Activated gamma-delta T cell (primary cell): Measurements from ENCODE around the gene RASIP1.
"Not testable (repeated sequence)": the region's sequence is repeated elsewhere in the genome, so short reads cannot be mapped to it uniquely, and the experiment has no call there.

Experiments
- DNase-seq: peaks from one replicate; lab custom pipeline; 2025; lab: John Stamatoyannopoulos, UW
- total RNA-seq, 2 donors: gene quantifications; one replicate each; lab custom pipeline; 2026; lab: John Stamatoyannopoulos, UW

Gene RASIP1, protein sequence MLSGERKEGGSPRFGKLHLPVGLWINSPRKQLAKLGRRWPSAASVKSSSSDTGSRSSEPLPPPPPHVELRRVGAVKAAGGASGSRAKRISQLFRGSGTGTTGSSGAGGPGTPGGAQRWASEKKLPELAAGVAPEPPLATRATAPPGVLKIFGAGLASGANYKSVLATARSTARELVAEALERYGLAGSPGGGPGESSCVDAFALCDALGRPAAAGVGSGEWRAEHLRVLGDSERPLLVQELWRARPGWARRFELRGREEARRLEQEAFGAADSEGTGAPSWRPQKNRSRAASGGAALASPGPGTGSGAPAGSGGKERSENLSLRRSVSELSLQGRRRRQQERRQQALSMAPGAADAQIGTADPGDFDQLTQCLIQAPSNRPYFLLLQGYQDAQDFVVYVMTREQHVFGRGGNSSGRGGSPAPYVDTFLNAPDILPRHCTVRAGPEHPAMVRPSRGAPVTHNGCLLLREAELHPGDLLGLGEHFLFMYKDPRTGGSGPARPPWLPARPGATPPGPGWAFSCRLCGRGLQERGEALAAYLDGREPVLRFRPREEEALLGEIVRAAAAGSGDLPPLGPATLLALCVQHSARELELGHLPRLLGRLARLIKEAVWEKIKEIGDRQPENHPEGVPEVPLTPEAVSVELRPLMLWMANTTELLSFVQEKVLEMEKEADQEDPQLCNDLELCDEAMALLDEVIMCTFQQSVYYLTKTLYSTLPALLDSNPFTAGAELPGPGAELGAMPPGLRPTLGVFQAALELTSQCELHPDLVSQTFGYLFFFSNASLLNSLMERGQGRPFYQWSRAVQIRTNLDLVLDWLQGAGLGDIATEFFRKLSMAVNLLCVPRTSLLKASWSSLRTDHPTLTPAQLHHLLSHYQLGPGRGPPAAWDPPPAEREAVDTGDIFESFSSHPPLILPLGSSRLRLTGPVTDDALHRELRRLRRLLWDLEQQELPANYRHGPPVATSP
- 0.09 to 0.10 reads per million in 2 donors for total RNA-seq

- DNase-seq = no peak
Observed at GRCh38 chr19:48740164-48740972, at the start of gene RASIP1. Gene RASIP1, minus strand, starts transcription at chr19:48740610. Its CDS starts 328 bp downstream, at chr19:48740282.

- DNase-seq = not testable (repeated sequence)
Observed at GRCh38 chr19:48787331-48787730, 46.9 kb upstream of the RASIP1 start.

DNA sequence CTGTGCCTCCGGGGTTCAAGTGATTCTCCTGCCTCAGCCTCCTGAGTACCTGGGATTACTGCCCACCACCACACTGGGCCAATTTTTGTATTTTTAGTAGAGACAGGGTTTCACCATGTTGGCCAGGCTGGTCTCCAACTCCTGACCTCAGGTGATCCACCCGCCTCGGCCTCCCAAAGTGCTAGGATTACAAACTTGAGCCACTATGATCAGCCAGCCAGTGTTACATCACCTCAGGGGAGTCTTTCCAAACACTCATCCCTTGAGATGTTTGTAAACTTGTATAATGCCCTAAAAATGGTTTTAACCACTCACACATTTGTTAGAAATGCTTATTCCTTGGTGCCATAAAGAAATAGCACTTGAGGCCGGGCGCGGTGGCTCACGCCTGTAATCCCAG is 46.0 kb upstream of the RASIP1 start:
- DNase-seq = not testable (repeated sequence)

- no peak for DNase-seq
Observed at GRCh38 chr19:48784527-48784926, 44.1 kb upstream of the RASIP1 start.

DNA sequence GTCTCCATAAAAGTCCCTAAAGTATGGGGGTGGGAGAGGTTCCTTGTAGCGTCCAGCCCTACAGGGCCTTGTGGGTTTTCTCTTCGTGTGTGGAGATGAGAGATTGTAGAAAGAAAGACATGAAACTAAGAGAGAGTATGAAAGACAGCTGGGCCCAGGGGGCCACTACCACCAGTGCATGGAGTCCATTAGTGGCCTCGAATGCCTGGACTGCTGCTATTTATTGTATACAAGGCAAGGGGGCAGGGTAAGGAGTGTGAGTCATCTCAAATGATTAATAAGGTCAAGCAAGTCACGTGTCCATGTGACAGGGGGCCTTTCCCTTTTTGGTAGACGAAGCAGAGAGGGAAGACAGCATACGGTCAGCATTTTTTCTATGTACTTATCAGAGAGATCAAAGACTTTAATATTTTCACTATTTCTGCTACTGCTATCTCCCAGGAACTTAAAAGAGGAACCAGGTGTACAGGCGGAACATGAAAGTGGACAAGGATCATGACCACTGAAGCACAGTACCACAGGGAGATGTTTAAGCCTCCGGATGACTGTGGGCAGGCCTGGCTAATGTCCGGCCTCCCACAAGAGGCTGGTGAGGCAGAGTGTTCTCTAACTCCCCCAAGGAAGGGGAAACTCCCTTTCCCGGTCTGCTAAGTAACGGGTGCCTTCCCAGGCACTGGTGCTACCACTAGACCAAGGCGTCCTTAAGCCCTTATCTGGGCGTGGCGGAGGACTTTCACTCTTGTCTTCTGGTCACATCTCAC is 40.4 kb upstream of the RASIP1 start:
- DNase-seq = no peak

DNA sequence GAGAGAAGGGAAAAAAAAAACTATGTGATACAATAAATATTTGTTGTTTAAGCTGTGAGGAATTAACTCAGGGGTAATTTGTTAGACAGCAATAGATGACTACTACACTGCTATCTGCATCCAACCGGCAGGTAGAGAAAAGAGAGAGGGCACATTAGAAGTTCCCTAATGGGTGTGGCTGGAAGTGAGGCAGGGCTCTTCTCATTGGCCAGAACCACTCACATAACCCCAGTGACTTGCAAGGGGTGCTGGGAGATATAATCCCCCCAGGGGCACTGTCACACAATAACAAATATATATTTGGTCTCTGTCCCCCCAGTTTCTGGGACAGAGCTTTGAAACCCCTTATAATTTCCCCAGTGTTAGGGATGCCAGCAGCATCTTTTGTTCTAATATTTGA is 39.2 kb upstream of the RASIP1 start:
- DNase-seq = no peak

- no peak for DNase-seq
Observed at GRCh38 chr19:48777720-48778119, 37.3 kb upstream of the RASIP1 start.

DNA sequence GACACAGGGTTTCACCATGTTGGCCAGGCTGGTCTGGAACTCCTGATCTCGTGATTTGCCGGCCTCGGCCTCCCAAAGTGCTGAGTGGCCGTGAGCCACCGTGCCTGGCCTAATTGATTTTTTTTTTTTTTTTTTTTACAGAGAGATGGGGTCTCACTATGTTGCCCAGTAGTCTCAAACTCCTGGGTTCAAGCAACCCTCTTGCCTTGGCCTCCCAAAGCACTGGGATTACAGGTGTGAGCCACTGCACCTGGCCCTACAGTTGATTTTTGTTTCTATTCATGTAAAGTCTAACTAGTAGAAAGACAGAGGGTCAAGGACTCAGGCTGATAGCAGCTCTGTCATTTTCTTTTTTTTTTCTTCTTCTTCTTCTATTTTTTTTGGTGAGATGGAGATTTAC is 36.7 kb upstream of the RASIP1 start:
- DNase-seq = no peak

GRCh38 chr19:48772503-48772953 is 32.1 kb upstream of the RASIP1 start:
- no peak for DNase-seq

GRCh38 chr19:48770734-48771472 is 30.5 kb upstream of the RASIP1 start:
- DNase-seq = no peak

- no peak for DNase-seq
Observed at GRCh38 chr19:48770266-48770665, 29.9 kb upstream of the RASIP1 start.

GRCh38 chr19:48768994-48769713 is 28.7 kb upstream of the RASIP1 start:
- DNase-seq = no peak

DNA sequence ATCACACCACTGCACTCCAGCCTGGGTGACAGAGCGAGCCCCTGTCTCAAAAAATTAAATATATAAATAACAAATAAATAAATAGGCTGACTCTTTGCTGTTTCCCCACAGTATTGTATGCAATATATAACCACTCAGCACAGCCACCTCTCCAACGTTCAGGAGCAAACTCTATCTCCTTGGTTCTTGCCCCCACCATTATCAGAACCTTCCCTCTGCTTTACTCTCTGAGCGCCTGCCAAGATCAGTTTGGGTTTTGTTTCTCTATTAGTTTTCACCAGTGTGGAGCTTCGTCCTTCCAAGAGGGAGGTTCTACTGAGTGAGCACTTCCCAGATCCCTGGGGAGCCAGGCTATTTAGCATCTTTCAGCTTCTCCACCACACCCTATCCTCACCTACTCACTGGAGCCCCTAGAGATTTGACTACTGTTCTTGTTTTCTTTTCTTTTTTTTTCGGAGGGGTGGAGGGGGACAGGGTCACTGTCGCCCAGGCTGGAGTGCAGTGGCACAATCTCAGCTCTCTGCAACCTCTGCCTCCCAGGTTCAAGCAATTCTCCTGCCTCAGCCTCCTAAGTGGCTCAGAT is 27.9 kb upstream of the RASIP1 start:
- not testable (repeated sequence) for DNase-seq

DNA sequence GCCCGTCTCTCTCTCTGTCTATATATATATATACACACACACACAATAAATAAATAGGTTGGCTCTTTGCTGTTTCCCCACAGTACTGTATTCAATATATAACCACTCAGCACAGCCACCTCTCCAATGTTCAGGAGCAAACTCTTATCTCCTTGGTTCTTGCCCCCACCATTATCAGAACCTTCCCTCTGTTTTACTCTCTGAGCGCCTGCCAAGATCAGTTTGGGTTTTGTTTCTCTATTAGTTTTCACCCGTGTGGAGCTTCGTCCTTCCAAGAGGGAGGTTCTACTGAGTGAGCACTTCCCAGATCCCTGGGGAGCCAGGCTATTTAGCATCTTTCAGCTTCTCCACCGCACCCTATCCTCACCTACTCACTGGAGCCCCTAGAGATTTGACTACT is 25.4 kb upstream of the RASIP1 start:
- DNase-seq = not testable (repeated sequence)

DNA sequence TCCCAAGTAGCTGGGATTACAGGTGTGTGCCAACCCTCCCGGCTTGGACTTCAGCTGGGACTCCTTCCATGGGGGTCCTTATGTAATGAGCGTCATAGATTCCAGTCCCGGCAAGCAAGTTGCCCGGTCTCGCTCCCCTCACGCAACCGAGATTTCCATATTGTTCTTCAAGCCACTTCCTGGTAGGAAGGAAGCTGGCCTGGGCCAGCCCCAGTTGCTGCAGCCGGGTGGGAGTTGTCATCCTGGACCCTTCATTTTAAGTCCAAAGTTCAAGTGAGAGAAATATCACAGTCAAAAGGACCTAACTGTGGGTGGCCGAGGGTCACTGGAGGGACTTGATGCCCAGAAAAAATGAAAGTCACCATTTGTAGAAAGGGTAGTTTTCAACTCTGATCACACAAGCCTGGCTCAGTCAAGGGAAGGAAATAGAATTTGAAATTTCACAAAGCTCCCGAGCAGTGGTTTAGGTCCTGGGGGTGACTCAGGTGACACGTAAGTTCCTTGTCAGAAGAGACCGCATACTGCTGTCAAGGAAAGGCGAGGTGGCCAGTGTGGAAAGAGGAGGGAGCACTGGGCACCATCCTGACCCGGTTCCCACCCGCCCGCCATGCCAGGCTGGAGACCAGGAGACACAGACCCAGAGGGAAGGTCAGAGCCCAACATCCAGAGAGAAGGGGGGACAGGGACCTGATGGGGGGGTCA is 20.2 kb upstream of the RASIP1 start:
- DNase-seq = no peak

- no peak for DNase-seq
Observed at GRCh38 chr19:48757741-48758144, 17.3 kb upstream of the RASIP1 start.

DNA sequence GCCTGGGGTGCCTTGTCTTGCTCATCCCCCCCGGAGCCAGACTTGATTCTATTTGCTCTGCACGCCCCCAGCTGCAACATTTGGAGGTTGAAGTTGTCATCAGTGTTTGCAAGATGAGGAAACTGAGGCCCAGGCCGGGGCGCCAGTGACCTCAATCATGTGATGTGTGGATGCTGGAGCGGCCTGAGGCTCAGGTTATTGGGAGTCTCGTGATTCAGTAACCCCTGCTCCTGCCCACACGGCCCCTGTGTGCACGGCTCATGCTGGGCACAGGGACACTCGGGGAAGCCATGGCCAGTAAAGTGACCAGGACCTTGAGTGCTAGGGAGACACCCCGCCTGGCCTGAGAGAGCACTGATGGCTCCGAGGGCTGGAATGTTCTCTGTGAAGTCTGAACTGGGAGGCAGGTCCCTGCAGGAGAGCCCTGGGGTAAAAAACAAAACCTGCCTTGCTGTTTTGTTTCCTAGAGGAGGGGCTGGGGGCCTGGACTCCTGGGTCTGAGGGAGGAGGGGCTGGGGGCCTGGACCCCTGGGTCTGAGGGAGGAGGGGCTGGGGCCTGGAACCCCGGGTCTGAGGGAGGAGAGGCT is 16.8 kb upstream of the RASIP1 start:
- DNase-seq = no peak

DNA sequence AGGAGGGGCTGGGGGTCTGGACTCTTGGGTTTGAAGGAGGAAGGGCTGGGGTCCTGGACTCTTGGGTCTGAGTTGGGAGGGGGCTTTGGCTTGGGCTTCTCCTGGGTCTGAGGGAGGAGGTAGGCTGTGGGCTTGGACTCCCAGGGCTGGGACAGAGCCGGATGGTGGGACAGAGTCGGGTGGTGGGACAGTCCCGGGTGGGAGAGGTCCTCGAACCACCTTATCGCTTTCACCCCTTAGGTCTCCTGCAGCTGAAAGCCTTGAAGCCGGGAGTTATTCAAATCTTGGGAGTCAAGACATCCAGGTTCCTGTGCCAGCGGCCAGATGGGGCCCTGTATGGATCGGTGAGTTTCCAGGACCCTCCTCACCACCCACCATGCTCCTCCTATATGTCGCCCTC is 16.3 kb upstream of the RASIP1 start:
- DNase-seq = no peak
